PC-9 (cell line): Measurements from ENCODE around the gene ELANE. TPM values are rescaled to one million over a fixed set of nuclear protein-coding genes. Genes with fewer than 3 reads are reported as not detected.

Experiments
- BruUV-seq: library from RNA; stranded (reverse); fragments of 400-500 nt; replicated peaks from 2 replicates; lab custom pipeline; 2021; lab: Mats Ljungman, UMichigan
- CTCF ChIA-PET: fragments of 300-600 bp; sonication (Branson Sonifier 250); formaldehyde crosslinking; loops from one replicate; lab custom pipeline; 2022; ENCODE audit warnings: antibody characterized with exemption; lab: Charles Lee
- POLR2A ChIA-PET: fragments of 300-600 bp; sonication (Branson Sonifier 250); formaldehyde crosslinking; loops from one replicate; lab custom pipeline; 2022; ENCODE audit warnings: antibody characterized with exemption; ENCODE audit not compliant: unreplicated experiment; lab: Charles Lee
- DNase-seq, 2 experiments: peaks; one replicate each; pipeline versions ENCODE4 v3.0.0 to v3.0.0-alpha.2; 2015 to 2022; ENCODE audit warnings: mixed read lengths in 1 of 2
- H2AFZ ChIP-seq: fragments of 200-600 bp; sonication (generic); 2 replicates; pipeline ENCODE4 v1.8.1; 2017; ENCODE audit warnings: antibody characterized with exemption
- H3F3A ChIP-seq: fragments of 200-600 bp; sonication (generic); 2 replicates; pipeline ENCODE4 v1.8.1; 2017; ENCODE audit warnings: antibody characterized with exemption, mild to moderate bottlenecking, low read depth; ENCODE audit not compliant: insufficient read depth
- H3K27ac ChIP-seq: fragments of 200-600 bp; sonication (generic); 2 replicates; pipeline ENCODE4 v1.6.1; 2016; ENCODE audit warnings: mixed run types
- H3K27me3 ChIP-seq: fragments of 200-600 bp; sonication (generic); 2 replicates; pipeline ENCODE4 v1.6.1; 2016; ENCODE audit warnings: low read depth, mixed run types; ENCODE audit not compliant: insufficient read depth
- H3K36me3 ChIP-seq: fragments of 200-600 bp; sonication (generic); 2 replicates; pipeline ENCODE4 v1.6.1; 2016; ENCODE audit warnings: low read depth, mixed run types
- H3K4me1 ChIP-seq: fragments of 200-600 bp; sonication (generic); replicated peaks from 2 replicates; pipeline ENCODE4 v1.6.1; 2016; ENCODE audit warnings: mixed run types; ENCODE audit not compliant: insufficient read depth
- H3K4me2 ChIP-seq: fragments of 200-600 bp; sonication (generic); 2 replicates; pipeline ENCODE4 v1.6.1; 2017; ENCODE audit warnings: mixed run types
- H3K4me3 ChIP-seq: fragments of 200-600 bp; sonication (generic); 2 replicates; pipeline ENCODE4 v1.6.1; 2016; ENCODE audit warnings: mixed run types
- H3K79me2 ChIP-seq: fragments of 200-600 bp; sonication (generic); 2 replicates; pipeline ENCODE4 v1.6.1; 2017; ENCODE audit warnings: low read depth, mixed run types
- H3K9me2 ChIP-seq: fragments of 200-600 bp; sonication (generic); 2 replicates; pipeline ENCODE4 v1.8.1; 2017; ENCODE audit warnings: mild to moderate bottlenecking; ENCODE audit not compliant: insufficient read depth
- H3K9me3 ChIP-seq: fragments of 200-600 bp; sonication (generic); 2 replicates; pipeline ENCODE4 v1.8.1; 2016; ENCODE audit warnings: low read depth; ENCODE audit not compliant: insufficient read depth
- H4K20me1 ChIP-seq: fragments of 200-600 bp; sonication (generic); 2 replicates; pipeline ENCODE4 v1.8.1; 2017; ENCODE audit not compliant: insufficient read depth
- CTCF ChIP-seq: fragments of 200-600 bp; sonication (generic); conservative IDR thresholded peaks from 2 replicates; pipeline ENCODE4 v1.6.1; 2017; ENCODE audit warnings: mixed run types, antibody characterized with exemption, mild to moderate bottlenecking, moderate library complexity
- EZH2 ChIP-seq: fragments of 200-600 bp; sonication (generic); IDR thresholded peaks from 2 replicates; pipeline ENCODE4 v1.8.0; 2017; ENCODE audit warnings: antibody characterized with exemption, low read depth
- intact Hi-C: fragments of 100-400 bp; cut with micrococcal nuclease; formaldehyde crosslinking; loops from one replicate; pipeline ENCODE4 v1.10.0; 2022; ENCODE audit not compliant: unreplicated experiment
- total RNA-seq: library from RNA; stranded (reverse); gene quantifications from 2 replicates; pipeline ENCODE4 v1.2.3, GENCODE V29; 2021

Gene ELANE
- total RNA-seq, 1 experiment from 2014 or later = not detected

- H3F3A ChIP-seq = peaks cover 10% of the 10 kb centered on the region; the same call in 1 of the 2 replicates
- no peak overlapping the region for H3K4me2 ChIP-seq
- ChIA-PET CTCF (interaction anchor here (0.9 kb wide), 1 partner anchor 190 kb away, joined by 5 read pairs; no protein-coding TSS in a partner anchor), POLR2A (interaction anchor here (1.0 kb wide), 1 partner anchor 147 kb away, joined by 6 read pairs; no protein-coding TSS in a partner anchor)
- TF ChIP-seq CTCF (no peak), EZH2 (no peak)
- H3K4me3 ChIP-seq = no peak overlapping the region
- no peak overlapping the region for H3K27ac ChIP-seq
- peaks cover 13% of the 10 kb centered on the region for H3K4me1 ChIP-seq
- DNase-seq = no peak
- no TSS peak for BruUV-seq
- peaks cover 31% of the 10 kb centered on the region for H4K20me1 ChIP-seq
- intact Hi-C loops = no loop called here
- H3K36me3 ChIP-seq = no peaks in the 10 kb centered on the region
- no peaks in the 10 kb centered on the region for H3K79me2 ChIP-seq
- no peaks in the 10 kb centered on the region for H3K9me3 ChIP-seq
- no peaks in the 10 kb centered on the region for H3K27me3 ChIP-seq
- H3K9me2 ChIP-seq = no peaks in the 10 kb centered on the region
- no peak overlapping the region for H2AFZ ChIP-seq
Measured at GRCh38 chr19:879711-880438, 27.8 kb downstream of the ELANE start.

- peaks cover 43% of the 10 kb centered on the region for H4K20me1 ChIP-seq
- H2AFZ ChIP-seq = no peak overlapping the region
- no peak overlapping the region for H3K4me2 ChIP-seq
- peaks cover 14% of the 10 kb centered on the region for H3K4me1 ChIP-seq
- no peaks in the 10 kb centered on the region for H3K9me2 ChIP-seq
- H3K4me3 ChIP-seq = no peak overlapping the region
- 0 out of 2 replicates have a peak, but pooled peaks cover 4% of the 10 kb centered on the region for H3K36me3 ChIP-seq
- ChIA-PET CTCF (no interaction called here), POLR2A (no interaction called here)
- intact Hi-C loops = loop anchor here (2.0 kb wide), 1 partner anchor 27 kb away; no protein-coding TSS in a partner anchor
- H3K9me3 ChIP-seq = no peaks in the 10 kb centered on the region
- BruUV-seq = no TSS peak
- no peaks in the 10 kb centered on the region for H3K27me3 ChIP-seq
- peaks cover 12% of the 10 kb centered on the region; the same call in 1 of the 2 replicates for H3F3A ChIP-seq
- no peak overlapping the region for H3K27ac ChIP-seq
- H3K79me2 ChIP-seq = no peaks in the 10 kb centered on the region
- no peak for DNase-seq
- TF ChIP-seq CTCF (no peak), EZH2 (no peak)
Measured at GRCh38 chr19:881385-882071, 29.4 kb downstream of the ELANE start.

- no peak for DNase-seq
- BruUV-seq = no TSS peak
- Histone ChIP-seq H4K20me1 (peaks cover 48% of the 10 kb centered on the region), H3K4me3 (no peak overlapping the region), H3K9me3 (no peaks in the 10 kb centered on the region), H3K79me2 (no peaks in the 10 kb centered on the region), H3K9me2 (no peaks in the 10 kb centered on the region), H3K27ac (no peak overlapping the region), H3K27me3 (no peaks in the 10 kb centered on the region), H2AFZ (no peak overlapping the region), H3F3A (peaks cover 23% of the 10 kb centered on the region), H3K4me1 (peaks cover 14% of the 10 kb centered on the region), H3K36me3 (0 out of 2 replicates have a peak, but pooled peaks cover 8% of the 10 kb centered on the region), H3K4me2 (no peak overlapping the region)
- TF ChIP-seq CTCF (no peak), EZH2 (no peak)
- ChIA-PET CTCF (interaction anchor here (0.5 to 0.7 kb wide), 4 partner anchors 23 to 396 kb away, joined by 3 to 5 read pairs (median 4); no protein-coding TSS in a partner anchor), POLR2A (no interaction called here)
- intact Hi-C loops = loop anchor here (1.0 to 2.0 kb wide), 3 partner anchors 26 to 113 kb away; no protein-coding TSS in a partner anchor
Measured at GRCh38 chr19:882871-883497, 30.9 kb downstream of the ELANE start.
